CD4-positive, alpha-beta T cell treated with Interleukin-4 for 4 hours (primary cell): Measurements from ENCODE around the gene HRH1.
"Not testable (repeated sequence)": the region's sequence is repeated elsewhere in the genome, so short reads cannot be mapped to it uniquely, and the experiment has no call there.

Experiments
- DNase-seq: peaks from one replicate; pipeline ENCODE4 v3.0.0-alpha.2; 2020

The HRH1 gene

GRCh38 chr3:11245827-11246662 is 91.8 kb downstream of the HRH1 start:
- no peak for DNase-seq

DNA sequence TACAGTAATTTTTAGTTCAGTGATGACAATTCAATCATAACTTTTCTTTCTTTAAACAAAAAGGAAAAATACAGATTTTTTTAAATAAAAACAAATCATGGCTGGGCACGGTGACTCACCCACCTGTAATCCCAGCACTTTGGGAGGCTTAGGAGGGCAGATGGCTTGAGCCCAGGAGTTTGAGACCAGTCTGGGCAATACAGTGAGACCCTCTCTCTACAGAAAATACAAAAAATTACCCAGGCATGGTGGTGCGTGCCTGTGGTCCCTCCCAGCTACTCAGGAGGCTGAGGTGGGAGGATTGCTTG is 92.3 kb downstream of the HRH1 start:
- no peak for DNase-seq

DNA sequence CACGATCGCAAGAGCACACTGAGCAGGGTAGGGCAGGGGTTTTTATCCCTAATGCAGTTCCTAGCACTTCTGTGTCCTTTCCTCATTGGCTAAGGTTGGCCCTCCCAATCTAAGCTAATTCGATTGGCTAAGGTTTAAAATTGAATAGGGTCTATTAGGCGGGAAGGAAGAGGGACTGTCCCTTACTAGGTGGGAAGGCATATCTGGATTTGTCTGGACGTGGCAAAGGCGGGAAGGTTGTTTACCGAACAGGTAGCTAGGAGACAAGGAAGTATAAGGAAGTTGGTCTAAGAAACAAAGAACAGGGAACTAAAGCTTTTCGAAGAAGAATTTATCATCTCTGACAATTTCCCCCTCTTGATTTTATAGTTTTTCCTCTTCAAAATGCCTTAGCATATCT is 93.1 kb downstream of the HRH1 start:
- DNase-seq, result no peak

GRCh38 chr3:11248596-11248995 is 94.3 kb downstream of the HRH1 start:
- no peak for DNase-seq

DNA sequence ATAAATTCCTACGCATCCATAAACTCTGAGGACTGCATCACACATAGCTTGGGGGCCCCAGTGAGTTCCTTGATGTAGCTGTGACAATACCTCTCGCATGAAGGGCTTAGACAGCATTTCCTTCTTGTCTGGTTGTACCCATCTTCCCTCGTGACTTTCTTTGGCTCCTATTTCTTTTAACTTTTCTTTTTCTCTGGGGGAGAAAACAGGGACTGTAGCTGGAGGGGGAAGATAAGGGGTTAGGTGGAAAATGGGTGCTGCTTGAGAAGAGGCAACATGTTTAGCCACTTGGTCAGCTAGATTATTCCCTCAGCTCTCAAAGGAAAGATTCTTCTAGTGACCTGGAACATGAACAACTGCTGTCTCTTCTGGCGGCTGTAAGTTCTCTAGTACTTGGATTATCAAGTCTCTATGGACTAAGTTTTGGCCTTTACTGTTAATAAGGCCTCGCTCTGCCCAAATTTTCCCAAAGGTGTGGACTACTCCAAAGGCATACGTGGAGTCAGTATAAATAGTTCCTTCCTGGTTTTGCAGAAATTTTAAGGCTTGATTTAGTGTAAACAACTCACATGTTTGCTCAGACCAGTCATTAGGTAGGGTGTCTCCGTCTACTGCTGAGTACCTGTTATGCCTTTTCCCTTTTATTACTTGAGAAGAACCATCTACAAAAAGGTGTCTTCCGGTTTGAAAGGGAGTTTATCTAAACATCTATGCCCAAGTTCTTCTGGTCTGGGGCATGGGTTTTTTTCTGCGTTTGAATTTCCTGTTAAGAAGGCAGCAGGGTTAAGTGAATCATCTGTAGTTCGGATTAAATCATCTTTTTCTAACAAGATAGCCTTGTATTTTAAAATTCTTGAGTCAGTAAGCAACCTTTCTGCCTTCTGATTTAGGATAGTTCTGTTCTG is 96.9 kb downstream of the HRH1 start:
- peak; percentile 74 for DNase-seq

DNA sequence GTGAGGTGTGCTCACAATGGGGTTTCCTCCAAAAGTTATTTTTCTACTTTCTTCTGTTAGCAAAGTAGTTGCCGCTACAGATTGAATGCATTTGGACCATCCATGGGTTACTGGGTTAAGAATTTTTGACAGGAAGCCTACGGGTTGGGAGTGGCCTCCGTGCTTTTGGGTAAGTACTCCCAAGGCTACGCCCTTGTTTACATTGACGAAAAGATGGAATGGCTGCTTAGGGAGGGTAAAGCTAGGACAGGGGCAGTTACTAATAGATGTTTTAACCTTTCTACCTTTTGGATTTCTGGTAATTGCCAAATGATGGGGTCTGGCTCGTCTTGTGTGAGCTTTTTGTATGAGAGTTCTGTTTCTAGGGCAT is 97.5 kb downstream of the HRH1 start:
- no peak for DNase-seq

DNA sequence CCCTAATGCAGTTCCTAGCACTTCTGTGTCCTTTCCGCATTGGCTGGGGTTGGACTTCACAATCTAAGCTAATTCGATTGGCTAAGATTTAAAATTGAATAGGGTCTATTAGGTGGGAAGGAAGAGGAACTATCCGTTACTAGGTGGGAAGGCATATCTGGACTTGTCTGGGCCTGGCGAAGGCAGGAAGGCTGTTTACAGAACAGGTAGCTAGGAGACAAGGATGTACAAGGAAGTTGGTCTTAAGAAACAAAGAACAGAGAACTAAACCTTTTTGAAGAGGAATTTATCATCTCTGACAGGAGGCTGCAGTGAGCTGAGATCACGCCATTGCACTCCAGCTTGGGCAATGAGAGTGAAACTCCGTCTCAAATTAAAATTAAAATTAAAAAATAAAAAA is 100.6 kb downstream of the HRH1 start:
- DNase-seq, result no peak

- DNase-seq, result not testable (repeated sequence)
Measured at GRCh38 chr3:11255537-11255936, 101.2 kb downstream of the HRH1 start.

- no peak for DNase-seq
Measured at GRCh38 chr3:11258958-11259357, 104.7 kb downstream of the HRH1 start.

DNA sequence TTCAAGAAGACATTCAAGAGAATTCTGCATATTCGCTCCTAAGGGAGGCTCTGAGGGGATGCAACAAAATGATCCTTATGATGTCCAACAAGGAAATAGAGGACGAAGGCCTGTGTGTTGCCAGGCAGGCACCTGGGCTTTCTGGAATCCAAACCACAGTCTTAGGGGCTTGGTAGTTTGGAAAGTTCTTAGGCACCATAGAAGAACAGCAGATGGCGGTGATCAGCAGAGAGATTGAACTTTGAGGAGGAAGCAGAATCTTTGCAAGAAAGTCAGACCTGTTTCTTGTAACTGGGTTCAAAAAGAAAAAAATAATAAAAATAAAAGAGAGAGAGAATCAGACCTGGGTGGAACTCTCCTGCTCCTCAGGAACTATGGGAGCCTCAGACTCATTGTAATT is 106.2 kb downstream of the HRH1 start:
- DNase-seq, result no peak

- DNase-seq, result no peak
Measured at GRCh38 chr3:11269007-11269406, 114.7 kb downstream of the HRH1 start.

DNA sequence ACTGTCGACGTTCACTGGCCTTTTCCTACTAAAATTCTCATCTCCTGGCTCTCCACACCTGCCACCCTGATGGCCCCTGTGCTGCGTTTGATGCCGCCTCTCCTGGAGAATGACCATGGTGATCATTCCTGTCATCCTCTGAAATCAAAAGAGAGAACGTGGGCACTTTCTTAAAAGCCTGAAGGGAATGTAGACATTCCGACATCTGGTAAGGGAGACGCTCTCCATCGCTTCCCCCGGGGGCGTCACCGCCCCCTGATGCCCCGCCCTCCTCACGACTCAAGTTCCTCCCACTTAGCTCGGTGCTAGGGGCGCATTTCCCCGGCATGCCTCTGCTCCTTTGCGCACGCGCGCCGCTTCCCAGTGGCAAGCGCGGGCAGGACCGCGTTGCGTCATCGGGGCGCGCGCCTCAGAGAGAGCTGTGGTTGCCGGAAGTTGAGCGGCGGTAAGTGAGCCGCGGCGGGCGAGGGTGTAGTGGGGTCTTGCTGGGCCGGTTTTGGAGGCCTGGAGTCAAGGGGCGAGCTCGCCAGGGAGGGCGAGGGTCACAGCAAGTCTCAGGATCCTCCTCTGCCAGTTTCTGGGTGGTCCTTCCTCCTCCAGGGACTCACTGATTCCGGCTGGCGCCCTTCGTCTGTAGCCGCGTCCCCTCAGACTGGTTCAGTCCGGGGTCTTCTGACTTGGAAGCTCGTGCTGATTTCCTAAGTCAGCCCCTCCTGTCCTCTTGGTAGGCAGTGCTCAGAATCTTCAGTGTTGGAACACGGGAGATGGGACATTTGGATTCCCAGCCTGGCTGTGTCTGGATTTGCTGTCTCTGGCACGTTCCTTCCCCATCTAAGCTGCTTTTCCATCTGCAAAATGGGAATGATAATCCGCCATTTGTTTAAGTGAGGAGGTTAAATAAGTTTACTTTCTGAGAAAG is 118.0 kb downstream of the HRH1 start, which contains the start of gene ATG7:
Gene ATG7, plus strand, starts transcription at position 412 of the 919 bp plus-strand sequence. CDS start 26,299 bp downstream, outside the sequence.
- peak; percentile 96 for DNase-seq

GRCh38 chr3:11272906-11273574 is 118.7 kb downstream of the HRH1 start:
- no peak for DNase-seq

DNA sequence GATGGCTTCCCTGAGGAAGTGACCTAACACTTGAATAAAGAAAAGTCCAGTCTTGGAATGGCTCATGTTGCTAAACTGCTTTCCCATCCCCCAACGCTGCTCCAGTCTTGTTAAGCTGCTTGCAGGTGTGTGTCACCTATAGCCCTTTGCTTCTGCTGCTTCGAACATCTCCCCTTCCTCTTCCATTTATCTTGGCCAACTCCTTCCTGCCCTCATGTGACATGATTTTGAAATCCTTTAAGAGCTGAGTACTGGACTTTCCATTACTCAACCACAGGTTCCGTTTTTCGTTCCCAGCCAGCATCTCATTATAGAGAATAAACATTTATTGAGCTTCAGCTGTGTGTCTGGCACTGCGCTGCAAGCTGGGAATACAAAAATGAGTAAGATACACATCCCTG is 119.6 kb downstream of the HRH1 start:
- DNase-seq, result no peak

GRCh38 chr3:11274566-11275142 is 120.4 kb downstream of the HRH1 start:
- DNase-seq, result no peak

DNA sequence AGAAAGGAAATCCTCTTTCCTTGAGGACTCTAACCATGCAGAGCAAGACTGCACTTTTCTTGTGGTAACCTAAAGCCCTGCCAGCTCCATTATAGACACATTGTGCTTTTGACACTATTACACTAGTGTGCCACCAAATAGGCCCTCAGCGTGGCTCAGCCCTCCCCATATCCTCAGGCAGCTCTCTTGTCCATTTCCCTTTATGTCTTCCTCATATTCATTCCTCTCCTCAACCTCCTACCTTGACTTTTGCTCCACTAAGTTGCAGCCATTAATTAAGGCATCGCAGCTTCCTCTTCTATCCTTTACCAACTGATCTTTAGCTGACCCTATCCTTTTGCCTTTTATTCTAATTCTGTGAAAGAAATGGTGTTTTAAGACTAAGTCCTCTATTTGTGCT is 121.6 kb downstream of the HRH1 start:
- no peak for DNase-seq

- DNase-seq, result no peak
Measured at GRCh38 chr3:11276901-11277300, 122.6 kb downstream of the HRH1 start.

- no peak for DNase-seq
Measured at GRCh38 chr3:11282250-11283138, 128.2 kb downstream of the HRH1 start.

DNA sequence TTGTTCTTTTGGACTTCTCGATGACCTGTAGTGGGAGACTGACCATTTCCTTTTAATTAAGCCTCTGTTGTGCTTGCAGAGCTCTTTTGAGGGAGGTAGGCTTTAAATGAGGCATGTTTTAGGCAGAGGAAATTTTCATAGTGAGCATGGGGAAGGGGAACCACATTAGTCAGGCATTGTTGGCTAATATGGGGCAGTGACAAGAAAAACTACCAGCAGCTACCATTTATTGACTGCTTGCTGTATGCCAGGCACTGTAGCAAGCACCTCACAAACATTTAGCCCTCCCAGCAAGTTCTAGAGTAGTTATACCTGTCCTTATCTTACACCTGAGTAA is 128.8 kb downstream of the HRH1 start:
- DNase-seq, result no peak

DNA sequence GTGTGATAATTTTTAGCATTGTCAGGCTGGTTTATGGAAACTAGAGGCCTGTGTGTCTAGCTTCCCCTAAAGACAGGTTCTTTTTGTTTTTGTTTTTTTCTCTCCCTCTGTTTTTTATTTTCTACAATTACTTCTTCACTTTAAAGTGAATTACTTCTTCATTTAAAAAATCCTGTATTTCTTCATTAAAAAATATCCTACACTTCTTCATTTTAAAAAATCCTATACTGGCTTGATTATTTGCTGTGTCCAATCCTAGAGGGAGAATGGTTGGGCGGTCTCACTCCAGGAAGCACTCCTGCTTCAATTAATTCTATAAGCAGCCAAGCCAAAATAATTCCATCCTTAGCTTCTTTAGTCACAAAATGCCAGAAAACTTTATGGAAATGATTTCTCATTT is 129.7 kb downstream of the HRH1 start:
- no peak for DNase-seq

DNA sequence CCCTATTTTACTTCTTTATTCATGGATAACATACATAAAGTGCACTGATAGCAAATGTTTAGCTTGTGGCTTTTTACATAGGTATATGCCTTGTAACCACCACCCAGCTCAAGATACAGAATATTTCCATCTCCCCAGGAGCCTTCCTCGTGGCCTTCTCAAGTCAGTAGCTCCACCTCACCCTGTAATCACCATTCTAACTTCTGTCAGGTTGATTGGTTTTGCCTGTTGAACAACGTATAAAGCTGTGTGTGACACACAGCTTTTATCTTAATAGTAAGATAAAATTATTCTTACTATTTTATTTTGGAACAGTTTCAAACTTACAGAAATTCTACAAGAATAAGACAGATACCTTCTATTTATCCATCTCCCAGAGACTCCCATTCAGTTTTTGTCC is 131.2 kb downstream of the HRH1 start:
- no peak for DNase-seq
